GM11168 (cell line): ENCODE results near the gene OPCML.

Experiments used
- in situ Hi-C: fragments of 300-500 bp; cut with MboI; formaldehyde crosslinking; loops from one replicate; pipeline ENCODE4 v1.12.0; 2022; ENCODE audit warnings: low sequenced_read_pairs; ENCODE audit not compliant: unreplicated experiment

Gene OPCML

DNA sequence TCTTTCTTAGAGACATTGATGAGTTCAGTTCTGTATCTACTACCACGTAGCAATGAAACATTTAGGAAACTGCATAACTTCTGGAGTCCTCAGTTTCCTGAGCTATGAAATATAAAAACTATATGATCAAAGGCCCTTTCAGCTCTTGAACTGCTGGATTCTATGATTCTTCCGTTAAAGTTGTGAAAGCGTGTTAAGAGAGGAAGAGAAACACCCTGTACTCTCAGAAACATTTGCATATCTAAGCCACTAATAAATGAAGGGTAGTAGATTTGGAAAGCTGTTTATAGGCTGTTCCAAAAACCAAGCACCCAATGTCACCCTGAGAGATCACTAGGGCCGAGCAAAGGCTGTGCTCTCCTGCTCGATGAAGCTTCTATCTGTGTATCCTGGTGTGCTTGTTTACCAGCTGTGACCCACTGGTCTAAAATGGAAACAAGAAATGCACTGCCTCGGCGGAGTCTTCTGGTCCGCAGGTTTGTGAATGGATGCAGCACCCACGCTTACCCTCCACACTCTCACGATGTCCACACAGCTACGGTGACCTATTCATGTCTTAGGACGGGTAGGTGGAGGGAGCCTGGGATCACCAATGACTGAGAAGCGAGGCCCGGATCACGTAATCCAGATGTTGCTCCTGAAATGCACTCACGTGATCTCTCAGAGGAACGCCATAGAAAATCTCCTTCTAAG is 325.8 kb downstream of the OPCML start:
- in situ Hi-C loops = no loop called here

DNA sequence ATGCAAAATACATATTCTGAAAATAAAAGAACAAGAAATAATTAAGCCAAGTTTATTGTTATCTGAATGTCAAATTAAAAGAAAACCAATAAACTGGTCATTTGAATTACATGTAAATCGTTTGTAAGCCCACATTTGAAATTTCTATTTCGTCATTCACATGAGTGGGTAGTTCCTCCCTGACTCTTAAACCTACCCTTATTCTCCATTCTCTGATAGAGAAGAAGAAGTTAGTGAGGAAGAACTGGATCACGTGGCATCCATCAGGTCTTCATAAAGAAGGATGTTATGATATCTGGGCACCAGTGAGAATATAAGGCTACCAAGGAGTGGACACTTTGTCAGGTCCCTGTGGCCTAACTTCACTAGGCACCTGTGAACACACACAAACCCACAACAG is 328.1 kb downstream of the OPCML start:
- in situ Hi-C loops = no loop called here

DNA sequence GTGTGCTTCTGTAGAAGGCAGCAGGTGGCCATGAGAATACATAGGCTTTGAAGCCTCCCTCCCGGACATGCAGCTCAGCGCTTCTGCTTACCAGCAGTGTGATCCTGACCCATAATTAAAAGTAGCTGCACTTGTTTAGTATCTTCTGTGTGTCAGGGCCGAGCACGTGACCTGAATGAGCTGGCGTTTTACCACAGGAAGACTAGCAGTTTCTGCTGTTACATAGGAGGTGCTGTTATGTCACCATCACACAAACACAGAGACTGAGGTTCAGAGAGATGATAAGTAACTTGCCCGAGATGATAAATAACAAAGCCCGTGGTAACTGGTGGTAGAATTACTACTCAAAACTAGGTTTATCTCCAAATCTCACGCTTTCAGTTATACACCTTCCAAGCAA is 329.5 kb downstream of the OPCML start:
- in situ Hi-C loops = no loop called here

DNA sequence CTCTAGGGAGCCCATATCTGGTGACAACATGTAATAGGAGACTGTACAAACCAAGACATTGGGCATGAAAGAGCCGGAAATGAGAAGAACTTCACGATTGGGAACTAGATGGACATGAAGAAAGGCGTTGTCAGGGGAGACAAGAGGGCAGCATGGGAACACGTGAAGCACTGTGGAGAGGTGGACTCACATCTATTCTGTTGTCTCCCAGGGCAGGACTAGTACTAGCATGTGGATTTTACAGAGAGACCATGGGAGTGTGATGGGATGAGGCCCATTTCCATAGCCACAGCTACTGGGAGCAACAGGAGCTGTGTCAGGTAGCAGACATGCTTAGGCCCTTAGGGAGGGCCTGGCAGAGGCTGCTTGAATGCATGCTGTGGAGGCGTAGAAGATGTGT is 333.9 kb downstream of the OPCML start:
- in situ Hi-C loops = no loop called here

DNA sequence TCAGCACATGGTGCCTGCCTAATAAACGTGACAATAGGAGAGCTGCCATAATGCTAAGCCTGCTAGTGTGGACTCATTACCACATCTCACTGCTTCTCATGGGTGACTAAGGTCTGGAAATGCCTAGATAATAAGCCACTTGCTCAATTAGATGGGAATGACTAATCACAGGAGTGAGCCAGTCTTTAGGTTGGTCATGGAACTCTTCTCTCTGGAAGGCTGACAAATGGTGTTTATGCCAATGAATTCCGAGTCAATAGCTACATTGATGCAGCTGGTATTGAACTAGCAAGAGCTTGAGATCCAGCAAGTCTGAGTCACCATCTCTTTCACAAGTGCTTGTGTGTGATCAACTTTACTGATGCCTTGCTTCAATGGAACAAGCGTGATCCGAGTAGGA is 334.9 kb downstream of the OPCML start:
- in situ Hi-C loops = no loop called here

DNA sequence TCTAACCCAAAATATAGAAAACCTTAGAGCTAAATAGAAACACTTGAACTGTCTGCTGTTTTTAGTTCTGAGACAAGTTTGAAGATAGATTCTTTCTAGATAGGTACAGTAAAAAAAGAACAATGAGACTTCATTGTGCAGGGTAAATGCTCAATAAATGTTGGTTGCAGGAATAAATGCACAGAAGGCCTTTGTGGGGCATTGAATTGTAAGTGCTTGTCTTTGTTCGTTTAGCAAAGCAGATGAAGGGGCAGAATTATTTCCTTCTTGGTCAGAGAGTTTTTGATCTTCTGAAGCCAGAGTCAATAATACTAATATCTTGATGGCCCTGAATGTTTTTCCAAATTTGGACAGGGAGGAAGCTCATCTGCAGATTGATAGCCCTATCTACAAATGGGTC is 340.4 kb downstream of the OPCML start:
- in situ Hi-C loops = no loop called here

DNA sequence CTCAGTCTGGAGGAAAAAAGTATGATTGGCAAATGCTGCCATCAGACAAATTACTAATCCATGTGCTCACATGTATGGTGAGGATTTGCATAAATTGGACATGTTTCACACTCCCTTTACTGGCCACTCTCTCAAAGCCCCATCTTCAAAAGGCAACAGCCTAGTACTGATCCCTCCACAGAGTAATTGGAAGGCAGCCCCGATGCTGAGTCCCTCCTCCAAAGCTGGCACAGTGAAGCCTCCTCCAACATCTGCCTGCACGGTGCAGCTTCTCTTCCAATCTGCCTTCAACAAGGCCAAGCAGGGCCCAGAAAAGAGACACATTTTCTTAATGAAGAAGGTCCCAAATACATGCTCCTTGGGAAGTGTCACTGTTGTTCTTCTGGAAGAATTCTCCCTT is 350.6 kb downstream of the OPCML start:
- in situ Hi-C loops = no loop called here

DNA sequence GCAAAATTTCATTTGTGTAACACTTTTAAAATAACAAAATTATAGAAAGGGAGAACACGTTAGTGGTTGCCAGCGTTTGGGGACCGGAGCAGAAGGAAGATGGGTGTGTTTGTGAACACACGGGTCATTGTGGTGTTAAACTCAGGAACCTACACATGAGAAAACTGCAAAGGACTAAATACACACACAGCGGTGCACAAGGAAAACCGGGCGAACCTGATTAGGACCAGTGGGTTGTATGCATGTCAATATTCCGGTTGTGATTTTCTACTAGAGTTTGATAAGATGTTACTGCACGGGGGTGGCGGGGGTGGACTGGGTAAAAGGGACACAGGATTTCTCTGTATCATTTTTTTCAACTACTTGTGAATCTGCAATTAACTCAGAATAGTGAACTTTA is 351.2 kb downstream of the OPCML start:
- in situ Hi-C loops = no loop called here

DNA sequence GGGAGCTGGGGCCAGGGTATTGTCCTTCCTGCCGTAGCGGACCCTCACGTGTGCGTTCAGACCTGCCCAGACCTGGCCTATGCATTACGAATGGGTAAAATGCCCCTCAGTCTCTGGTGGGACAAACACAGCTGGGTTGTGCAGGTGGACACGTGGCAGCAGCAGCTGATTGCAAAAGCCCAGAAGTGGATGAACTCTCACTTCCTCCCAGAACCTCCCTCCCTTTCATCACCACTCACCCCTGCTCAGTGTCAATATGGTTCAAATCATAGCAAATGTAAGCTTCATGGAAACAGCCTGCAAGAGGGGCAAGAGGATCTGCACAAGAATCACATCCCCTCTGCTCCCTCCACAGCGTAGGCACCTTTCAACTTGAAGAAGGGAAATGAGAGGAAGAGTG is 352.1 kb downstream of the OPCML start:
- in situ Hi-C loops = no loop called here

DNA sequence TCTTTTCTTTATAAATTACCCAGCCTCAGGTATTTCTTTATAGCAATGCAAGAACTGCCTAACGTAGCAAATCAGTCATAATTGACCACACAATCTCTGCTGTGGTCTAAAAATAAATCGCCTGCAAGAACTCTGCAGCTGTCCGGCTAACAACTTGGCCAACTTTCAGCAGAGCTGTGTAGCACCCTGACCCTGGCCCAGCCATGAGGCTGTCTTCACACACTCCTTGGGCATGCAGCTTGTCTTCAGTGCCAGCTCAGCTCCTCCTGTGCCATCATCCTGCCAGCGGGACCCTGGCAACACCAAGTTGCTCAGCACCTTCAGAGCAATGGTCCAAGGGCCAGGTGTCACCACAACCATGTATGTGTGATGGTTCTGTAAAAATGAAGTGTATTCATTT is 355.6 kb downstream of the OPCML start:
- in situ Hi-C loops = no loop called here

DNA sequence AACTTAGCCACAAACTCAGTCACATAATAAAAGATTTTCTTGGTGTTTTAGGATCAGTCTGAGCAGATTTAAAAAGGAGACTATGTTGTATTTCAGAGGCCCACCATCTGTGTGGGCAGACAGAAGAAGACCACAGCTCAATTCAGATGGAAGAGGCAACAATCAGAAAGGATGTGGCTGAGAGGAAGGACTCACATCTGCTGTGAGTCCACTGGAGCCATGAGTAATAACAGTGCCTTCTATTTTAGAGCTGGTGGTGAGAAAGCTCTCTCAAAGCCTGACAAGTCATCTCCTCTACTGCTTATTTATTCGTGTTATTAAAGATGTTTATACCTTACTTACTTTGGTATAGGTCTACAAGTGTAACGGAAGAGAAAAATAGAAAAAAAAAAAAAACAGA is 357.2 kb downstream of the OPCML start:
- in situ Hi-C loops = no loop called here

DNA sequence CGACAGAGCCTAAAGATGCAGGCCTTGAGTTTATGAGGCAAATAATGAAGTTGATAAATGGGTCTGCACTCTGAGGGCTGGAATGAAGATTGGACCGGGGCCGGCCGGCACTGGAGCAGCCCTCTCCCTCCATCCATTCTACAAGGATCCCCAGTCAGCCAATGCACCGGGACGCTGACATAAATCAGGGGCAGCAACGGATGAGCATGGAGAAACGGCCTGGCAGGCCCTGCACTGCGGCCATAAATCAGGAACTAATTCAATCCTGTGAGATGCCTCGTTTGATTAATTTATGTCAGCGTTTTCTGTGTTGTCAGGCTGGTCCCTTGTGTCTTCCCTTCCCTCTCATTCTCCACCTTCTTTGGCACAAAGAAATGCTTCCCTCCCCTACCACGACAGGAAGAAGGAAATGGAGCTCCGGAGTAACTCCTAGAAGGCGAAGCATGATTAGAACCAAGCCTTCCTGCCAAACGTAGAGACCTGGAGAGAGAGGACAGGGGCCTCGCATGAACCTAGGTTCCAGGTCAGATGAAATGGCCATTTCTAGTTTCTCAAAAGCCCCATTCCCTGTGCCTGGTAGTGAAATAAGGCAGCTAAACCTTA is 358.4 kb downstream of the OPCML start:
- in situ Hi-C loops = loop anchor here (25.0 kb wide), 1 partner anchor 638 kb away; no protein-coding TSS in a partner anchor

DNA sequence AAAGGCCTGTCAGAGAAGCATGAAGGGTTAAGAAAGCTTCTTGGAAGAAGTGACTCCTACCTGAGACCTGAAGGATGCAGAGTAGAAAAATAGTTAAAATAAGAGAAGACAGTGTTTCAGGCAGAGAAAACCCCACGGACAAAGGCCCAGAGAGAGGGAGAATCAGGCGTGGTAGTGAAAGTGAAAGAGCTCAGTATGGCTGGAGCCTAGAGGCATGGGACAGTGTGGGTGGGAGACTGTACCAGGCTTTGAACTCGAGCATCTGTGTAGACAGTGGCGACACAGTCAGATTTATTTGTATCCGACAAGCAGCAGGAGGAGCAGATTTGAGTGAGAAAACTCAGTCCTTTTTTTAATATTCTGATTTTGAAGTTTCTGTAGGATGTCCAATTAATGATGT is 360.0 kb downstream of the OPCML start:
- in situ Hi-C loops = loop anchor here (25.0 kb wide), 1 partner anchor 640 kb away; no protein-coding TSS in a partner anchor

DNA sequence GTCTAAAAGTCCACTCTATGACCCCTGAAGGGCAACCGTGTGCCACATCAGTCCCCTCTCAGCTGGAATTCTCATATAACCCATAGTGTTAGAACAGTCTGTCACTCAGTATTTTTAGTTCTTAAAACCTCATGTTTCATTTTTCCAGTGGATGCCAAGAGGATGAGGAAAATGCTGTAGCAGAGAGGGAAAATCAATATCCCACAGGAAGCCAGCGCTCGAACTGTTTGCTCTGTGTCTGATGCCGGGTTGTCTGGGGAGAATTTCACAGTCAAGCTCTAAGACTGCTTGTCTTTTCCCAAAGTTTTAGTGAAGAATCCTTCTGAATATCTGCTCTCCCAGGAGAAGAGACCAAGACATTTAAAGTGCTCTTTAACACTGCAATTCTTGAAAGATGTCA is 360.9 kb downstream of the OPCML start:
- in situ Hi-C loops = loop anchor here (25.0 kb wide), 1 partner anchor 641 kb away; no protein-coding TSS in a partner anchor

DNA sequence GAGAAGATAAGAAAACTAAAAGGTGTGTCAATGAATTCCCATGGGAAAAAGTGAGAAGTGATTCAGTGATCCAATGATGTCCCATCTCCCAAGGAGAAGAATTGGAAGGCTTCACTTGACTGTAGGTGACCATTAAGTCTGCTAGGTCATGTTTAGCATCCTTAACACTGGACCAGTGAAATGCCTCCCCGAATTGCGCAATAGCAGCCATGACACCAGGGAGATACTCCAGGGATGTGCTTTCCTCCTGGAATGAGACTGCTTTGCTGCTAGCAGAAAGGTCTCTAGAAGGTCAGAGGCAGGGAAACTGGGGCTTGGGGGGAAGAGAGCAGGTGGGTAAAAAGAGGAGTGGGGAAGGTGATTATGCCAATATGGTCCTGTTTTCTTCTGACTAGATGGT is 364.3 kb downstream of the OPCML start:
- in situ Hi-C loops = loop anchor here (25.0 kb wide), 1 partner anchor 644 kb away; no protein-coding TSS in a partner anchor

DNA sequence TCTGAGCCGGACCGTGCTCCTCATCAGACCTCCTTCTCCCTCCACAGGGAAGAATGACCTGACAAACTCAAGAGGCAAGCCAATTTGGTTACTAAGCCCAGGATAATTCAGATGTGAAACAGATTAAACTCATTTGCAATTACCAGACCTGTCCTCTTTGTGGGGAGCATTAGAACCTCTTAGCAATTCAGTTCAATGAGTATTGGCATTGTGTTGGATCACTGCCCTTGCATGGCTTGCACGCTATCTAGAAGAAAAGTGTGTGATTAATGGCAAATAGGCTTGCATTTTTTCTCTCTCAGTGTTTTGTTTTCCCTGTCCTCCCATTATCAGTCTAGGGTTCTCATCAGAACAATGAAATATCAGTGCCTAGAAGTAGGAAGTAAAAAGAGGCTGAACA is 365.6 kb downstream of the OPCML start:
- in situ Hi-C loops = loop anchor here (25.0 kb wide), 1 partner anchor 646 kb away; no protein-coding TSS in a partner anchor

DNA sequence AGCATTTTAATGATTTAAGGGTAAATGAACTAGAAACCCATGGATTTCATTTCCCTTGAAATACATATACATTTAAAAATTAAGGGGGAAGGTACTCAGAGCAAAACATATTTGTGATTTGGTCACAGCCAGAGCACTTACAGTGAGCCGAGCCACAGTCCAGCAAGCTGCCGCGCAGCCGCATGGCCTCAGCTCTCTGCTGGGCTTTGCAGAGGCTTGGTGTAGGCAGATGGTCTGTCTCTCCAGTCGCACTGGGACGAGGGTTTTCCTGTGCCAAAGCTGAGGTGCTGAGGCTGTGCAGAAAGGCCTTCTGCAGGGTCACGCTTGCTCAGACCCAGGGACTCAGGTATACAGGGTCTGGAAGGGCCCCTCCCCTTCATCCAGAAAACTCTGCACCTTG is 367.3 kb downstream of the OPCML start:
- in situ Hi-C loops = loop anchor here (25.0 kb wide), 1 partner anchor 647 kb away; no protein-coding TSS in a partner anchor

DNA sequence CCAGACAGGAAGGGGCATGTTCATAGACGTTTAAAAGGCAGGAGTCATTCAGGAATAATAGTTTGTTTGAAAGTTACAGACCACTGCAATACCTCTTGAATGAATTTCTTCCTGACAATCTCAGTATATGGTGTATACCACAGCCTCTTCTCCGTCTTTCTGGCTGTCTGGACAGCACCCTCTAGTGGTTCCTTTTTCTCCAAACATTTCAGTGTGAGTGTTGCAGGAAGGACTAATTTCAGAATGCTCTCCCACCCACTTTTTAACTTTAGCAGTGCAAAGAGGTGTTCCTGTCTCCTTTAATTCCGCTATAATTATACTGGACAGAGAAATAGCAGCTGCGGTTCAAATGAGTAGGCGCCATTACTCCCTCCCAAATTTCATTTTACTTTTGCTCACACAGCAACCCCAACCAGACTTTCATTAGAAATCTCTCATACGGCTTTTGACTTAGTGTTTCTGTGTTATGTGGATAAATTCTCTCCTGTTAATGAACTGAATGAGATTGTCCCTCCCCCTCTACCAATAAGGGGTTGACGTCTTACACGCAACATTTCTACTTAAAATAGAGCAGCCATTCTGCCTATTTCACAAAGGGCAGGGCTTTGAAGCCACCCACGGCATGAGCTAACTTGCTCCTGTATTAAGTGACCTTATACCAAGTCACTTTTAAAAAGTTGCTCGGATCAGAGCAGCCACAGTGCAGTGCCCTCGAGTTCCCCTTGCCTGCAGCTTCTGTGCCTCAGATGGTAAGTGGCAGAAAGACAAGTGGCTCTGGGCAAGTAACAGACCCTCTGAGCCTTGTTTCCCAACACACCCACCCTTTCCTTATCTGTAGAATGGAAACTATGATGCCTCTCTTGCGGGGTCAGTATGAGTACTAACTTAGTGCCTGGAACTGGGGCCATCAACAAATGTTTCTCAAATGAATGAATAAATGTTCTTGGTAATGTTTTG is 368.6 kb downstream of the OPCML start:
- in situ Hi-C loops = loop anchor here (25.0 kb wide), 1 partner anchor 649 kb away; no protein-coding TSS in a partner anchor

DNA sequence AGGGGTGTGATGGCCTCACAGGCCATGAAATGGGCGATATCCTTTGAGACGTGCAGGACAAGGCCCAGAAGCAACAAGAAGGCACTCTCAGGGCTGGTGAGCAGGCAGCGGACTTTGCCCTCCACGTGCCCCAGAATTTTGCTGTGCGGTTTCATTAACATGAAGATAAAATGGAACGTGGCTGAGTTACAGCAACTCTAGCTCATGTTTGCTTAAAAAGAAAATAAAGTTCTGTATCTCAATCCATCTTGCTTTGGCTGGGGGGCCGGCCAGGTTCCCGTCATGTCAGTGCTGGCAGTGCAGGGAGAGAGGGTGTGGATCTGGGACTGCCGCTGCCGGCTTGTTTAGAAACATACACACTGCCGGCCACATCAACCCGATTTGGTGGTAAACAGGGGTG is 370.1 kb downstream of the OPCML start:
- in situ Hi-C loops = loop anchor here (25.0 kb wide), 1 partner anchor 650 kb away; no protein-coding TSS in a partner anchor

DNA sequence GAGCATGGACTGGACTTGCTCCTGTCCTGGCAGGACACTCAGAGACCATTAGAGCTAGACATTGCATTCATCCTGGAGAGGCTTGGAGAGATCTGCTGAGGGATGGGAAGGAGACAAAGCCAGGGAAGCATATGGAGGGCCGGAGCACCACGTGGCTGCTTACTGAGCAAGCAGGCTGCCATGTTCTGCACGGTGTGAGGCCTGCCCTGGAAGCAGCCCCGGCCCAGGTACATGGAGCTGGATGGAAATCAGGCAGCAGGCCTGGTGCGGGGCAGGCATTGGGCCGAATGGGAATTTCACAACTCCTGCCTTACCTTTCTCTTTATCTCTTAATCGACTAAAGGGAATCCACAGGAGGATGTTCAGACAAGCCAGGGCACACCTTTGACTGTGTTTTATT is 371.5 kb downstream of the OPCML start:
- in situ Hi-C loops = loop anchor here (25.0 kb wide), 1 partner anchor 652 kb away; no protein-coding TSS in a partner anchor
